AG09309 (cell line): ENCODE data around the gene RHOT1.

Experiments used
- DNase-seq: peaks from one replicate; pipeline ENCODE4 v3.0.0-alpha.2; 2010; ENCODE audit warnings: low read depth
- H3K4me3 ChIP-seq: 2 replicates; pipeline ENCODE4 v1.5.1; 2011; ENCODE audit warnings: mild to moderate bottlenecking, low read depth, low read length, moderate library complexity; ENCODE audit not compliant: control insufficient read depth
- TF ChIP-seq, protein P1 (sequence below): IDR thresholded peaks from 2 replicates; pipeline ENCODE4 v1.5.1; 2011; ENCODE audit warnings: mild to moderate bottlenecking, low read depth, low read length, inconsistent platforms; ENCODE audit not compliant: insufficient read depth, control insufficient read depth; ENCODE audit errors: missing control alignments

The RHOT1 gene

DNA sequence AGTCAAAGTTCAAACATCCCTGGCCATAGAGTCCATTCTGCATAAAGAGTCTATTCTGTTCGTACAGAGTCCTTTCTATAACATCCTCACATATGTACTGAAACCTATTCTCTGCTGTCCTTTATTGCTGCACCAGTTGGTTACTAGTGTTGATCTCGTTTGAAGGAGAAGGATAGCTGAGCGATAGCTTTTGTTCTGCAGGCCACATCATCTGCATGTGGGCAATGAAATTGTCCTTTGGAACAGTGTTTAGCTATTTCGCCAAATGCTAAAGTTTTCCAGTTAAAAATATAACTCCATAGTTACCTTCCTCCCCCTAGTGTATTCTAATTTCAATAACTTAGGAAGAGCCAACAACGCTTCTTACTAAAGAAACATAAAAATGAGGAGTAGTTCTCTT, 6.0 kb downstream of the RHOT1 start:
- TF ChIP-seq, protein P1, sequence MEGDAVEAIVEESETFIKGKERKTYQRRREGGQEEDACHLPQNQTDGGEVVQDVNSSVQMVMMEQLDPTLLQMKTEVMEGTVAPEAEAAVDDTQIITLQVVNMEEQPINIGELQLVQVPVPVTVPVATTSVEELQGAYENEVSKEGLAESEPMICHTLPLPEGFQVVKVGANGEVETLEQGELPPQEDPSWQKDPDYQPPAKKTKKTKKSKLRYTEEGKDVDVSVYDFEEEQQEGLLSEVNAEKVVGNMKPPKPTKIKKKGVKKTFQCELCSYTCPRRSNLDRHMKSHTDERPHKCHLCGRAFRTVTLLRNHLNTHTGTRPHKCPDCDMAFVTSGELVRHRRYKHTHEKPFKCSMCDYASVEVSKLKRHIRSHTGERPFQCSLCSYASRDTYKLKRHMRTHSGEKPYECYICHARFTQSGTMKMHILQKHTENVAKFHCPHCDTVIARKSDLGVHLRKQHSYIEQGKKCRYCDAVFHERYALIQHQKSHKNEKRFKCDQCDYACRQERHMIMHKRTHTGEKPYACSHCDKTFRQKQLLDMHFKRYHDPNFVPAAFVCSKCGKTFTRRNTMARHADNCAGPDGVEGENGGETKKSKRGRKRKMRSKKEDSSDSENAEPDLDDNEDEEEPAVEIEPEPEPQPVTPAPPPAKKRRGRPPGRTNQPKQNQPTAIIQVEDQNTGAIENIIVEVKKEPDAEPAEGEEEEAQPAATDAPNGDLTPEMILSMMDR: no peak
- H3K4me3 ChIP-seq: no peak overlapping the region
- no peak for DNase-seq

DNA sequence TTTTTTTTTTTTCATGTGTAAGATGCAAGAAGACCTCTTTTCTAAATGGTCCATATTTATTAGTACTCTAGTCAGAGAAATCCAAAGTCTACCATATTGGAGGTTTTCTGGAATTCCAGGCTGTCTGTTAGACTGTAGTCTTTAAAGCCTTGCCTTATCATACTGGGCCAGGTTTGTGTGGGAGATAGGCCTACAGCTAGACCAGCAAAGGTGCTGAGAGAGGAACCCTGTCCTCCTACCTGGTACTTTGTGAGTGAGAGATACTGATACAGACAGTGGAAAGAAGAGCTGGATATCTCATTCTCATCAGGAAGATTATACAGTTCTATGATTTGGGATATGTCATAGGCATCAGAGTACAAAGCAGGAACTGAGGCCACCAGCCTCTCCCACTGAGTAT, 8.1 kb downstream of the RHOT1 start:
- no peak for DNase-seq
- TF ChIP-seq, protein P1: no peak
- H3K4me3 ChIP-seq: no peak overlapping the region

DNA sequence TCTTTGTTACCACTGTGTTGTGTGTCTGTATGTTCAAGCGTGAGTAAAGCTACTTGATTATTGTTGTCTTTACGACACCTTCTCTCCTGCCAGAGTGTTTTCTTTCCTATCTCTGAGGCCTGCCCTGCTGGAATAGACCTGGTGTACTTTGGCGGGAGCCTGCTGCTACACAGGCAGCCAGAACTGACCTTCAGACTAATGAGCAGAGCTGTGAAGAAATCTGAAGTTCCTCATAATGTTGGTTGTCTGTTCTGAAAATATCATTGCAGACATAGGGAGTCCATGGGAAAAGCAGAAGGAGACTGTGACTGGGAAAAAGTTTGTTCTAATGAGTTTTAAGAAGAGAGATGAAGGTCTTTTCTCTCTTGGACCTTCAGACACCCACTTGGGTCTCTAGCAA, 9.8 kb downstream of the RHOT1 start:
- TF ChIP-seq, protein P1: no peak
- DNase-seq: no peak

DNA sequence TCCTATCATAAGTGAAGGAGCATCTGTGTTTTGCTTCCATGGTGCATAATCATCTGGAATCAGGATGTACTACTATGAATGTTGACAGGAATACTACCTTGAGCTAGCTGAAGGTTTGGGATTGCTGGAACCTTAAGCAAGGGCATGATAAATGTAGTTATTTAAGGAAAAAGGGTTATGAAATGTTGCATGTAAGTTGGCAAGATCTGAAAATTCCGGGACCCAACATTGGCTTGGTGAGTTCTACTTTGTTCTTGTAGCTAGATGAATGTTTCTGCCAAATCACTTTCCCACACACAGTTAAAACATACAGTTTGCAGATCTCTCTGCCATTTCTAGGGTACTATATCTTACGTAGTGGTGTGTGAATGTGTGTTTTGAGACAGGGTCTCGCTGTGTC, 13.6 kb downstream of the RHOT1 start:
- TF ChIP-seq, protein P1: no peak
- no peak overlapping the region for H3K4me3 ChIP-seq
- DNase-seq: no peak

More for the DNA sequence above, 9.8 kb downstream of the RHOT1 start:
- H3K4me3 ChIP-seq: no peak overlapping the region

DNA sequence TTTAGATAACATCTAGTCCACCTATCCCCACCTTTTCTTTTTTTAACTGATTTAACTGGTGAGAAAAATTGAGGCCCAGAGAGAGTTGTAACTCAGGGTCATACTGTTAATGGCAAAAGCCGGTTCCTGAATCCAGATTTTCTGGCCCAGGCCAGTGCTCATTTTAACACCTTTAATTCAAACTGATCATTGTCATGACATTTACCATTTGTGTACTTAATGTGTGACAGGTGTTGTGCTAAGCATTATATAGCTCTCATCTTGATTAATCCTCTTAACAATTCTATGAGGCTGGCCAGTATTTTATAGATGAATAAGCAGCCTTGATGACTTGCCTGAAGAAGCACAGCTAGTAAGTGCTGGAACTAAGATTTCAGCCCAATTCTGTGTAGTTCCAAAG, 14.4 kb downstream of the RHOT1 start:
- TF ChIP-seq, protein P1: no peak
- DNase-seq: no peak
- no peak overlapping the region for H3K4me3 ChIP-seq

DNA sequence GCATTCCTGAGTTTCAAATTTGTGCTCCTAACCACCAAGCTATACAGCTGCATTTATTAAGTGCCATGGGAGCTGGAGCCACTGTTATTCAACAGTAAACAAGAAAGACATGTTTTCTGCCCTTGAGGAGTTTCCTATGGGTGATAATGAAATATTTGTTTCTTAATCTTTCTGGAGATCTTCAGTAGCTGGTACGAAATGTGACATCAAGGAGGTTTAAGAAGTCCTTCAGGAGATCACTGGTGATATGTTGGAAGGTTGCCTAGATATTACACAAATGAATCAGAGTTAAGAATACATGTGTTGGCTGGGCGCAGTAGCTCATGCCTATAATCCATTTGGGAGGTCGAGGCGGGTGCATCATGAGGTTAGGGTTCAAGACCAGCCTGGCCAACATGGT, 14.9 kb downstream of the RHOT1 start:
- TF ChIP-seq, protein P1: no peak
- DNase-seq: no peak

More for the DNA sequence above, 14.9 kb downstream of the RHOT1 start:
- H3K4me3 ChIP-seq: no peak overlapping the region
